GM19351 (cell line): ENCODE measurements around the gene ACAD8.
"Not testable (repeated sequence)": the region's sequence is repeated elsewhere in the genome, so short reads cannot be mapped to it uniquely, and the experiment has no call there.

Experiments used
- ATAC-seq: cut with Tn5 transposase; IDR thresholded peaks from one replicate; pipeline ENCODE4 v1.9.1; 2021; ENCODE audit warnings: mild to moderate bottlenecking, moderate library complexity; ENCODE audit not compliant: unreplicated experiment

Gene ACAD8

GRCh38 chr11:134238956-134239355, 14.4 kb upstream of the ACAD8 start:
- ATAC-seq, result no peak

GRCh38 chr11:134240592-134240991, 12.8 kb upstream of the ACAD8 start:
- no peak for ATAC-seq

- ATAC-seq, result no peak
These were observed 11.0 kb upstream of the ACAD8 start for GRCh38 chr11:134242376-134242775.

- ATAC-seq, result no peak
These were observed 9.5 kb upstream of the ACAD8 start for GRCh38 chr11:134243913-134244312.

GRCh38 chr11:134244593-134244992, 8.8 kb upstream of the ACAD8 start:
- ATAC-seq, result peak; percentile 94

GRCh38 chr11:134245434-134245833, 7.9 kb upstream of the ACAD8 start:
- no peak for ATAC-seq

- ATAC-seq, result no peak
These were observed 7.3 kb upstream of the ACAD8 start for GRCh38 chr11:134246100-134246499.

- ATAC-seq, result no peak
These were observed 6.7 kb upstream of the ACAD8 start for GRCh38 chr11:134246678-134247077.

GRCh38 chr11:134248910-134249480, 4.4 kb upstream of the ACAD8 start:
- ATAC-seq, result no peak

- no peak for ATAC-seq
These were observed 3.1 kb upstream of the ACAD8 start for GRCh38 chr11:134250246-134250645.

GRCh38 chr11:134250675-134251074, 2.7 kb upstream of the ACAD8 start:
- ATAC-seq, result no peak

- ATAC-seq, result peak; percentile 26
These were observed 801 bp upstream of the ACAD8 start for GRCh38 chr11:134252346-134253187.

GRCh38 chr11:134254433-134255183, 1.2 kb downstream of the ACAD8 start:
- ATAC-seq, result no peak

GRCh38 chr11:134255184-134255561, 1.8 kb downstream of the ACAD8 start:
- ATAC-seq, result not testable (repeated sequence)

GRCh38 chr11:134257101-134257500, 3.7 kb downstream of the ACAD8 start:
- no peak for ATAC-seq

GRCh38 chr11:134258577-134258976, 5.2 kb downstream of the ACAD8 start:
- no peak for ATAC-seq

- ATAC-seq, result peak; percentile 65
These were observed 7.1 kb downstream of the ACAD8 start for GRCh38 chr11:134260503-134260902.

GRCh38 chr11:134260983-134261382, 7.6 kb downstream of the ACAD8 start:
- ATAC-seq, result no peak

GRCh38 chr11:134261626-134262488, 8.5 kb downstream of the ACAD8 start:
- ATAC-seq, result peak; percentile 64

- no peak for ATAC-seq
These were observed 11.8 kb downstream of the ACAD8 start for GRCh38 chr11:134264966-134265764.
